A549 (cell line): ENCODE measurements around the gene RANBP9.

Experiments used
- CBX2 ChIP-seq: fragments of 200-600 bp; sonication (generic); IDR thresholded peaks from 2 replicates; pipeline ENCODE4 v1.6.1; 2016; ENCODE audit warnings: low read depth, mild to moderate bottlenecking, borderline replicate concordance
- JUN ChIP-seq, 2 experiments: fragments of >200 bp; sonication (Bioruptor Twin); formaldehyde crosslinking; IDR thresholded peaks; 2 replicates in 1 of 2; 3 replicates in 1 of 2; pipeline ENCODE4 v1.6.1; 2016 to 2017
- KDM5A ChIP-seq: fragments of 200-600 bp; sonication (generic); IDR thresholded peaks from 2 replicates; pipeline ENCODE4 v1.6.1; 2016; ENCODE audit warnings: antibody characterized with exemption, mild to moderate bottlenecking
- MAFK ChIP-seq: fragments of 450-650 bp; IDR thresholded peaks from 2 replicates; pipeline ENCODE4 v1.6.1; 2014; ENCODE audit not compliant: partially characterized antibody
- MAZ ChIP-seq: fragments of 150-350 bp; IDR thresholded peaks from 2 replicates; pipeline ENCODE4 v1.6.1; 2014; ENCODE audit warnings: antibody characterized with exemption, low read depth, low read length, borderline replicate concordance
- POLR2A ChIP-seq: IDR thresholded peaks from 2 replicates; pipeline ENCODE4 v1.6.1; 2012; ENCODE audit warnings: mild to moderate bottlenecking, low read length
- RAD21 ChIP-seq, 2 experiments: fragments of >200 bp in 1 of 2; sonication (Bioruptor Twin) in 1 of 2; formaldehyde crosslinking in 1 of 2; IDR thresholded peaks in 1 of 2; conservative IDR thresholded peaks in 1 of 2; 2 replicates in 1 of 2; 3 replicates in 1 of 2; pipeline ENCODE4 v1.6.1; 2012 to 2018; ENCODE audit warnings: inconsistent platforms in 1 of 2
- RCOR1 ChIP-seq: fragments of 150-350 bp; IDR thresholded peaks from 2 replicates; pipeline ENCODE4 v1.6.1; 2014; ENCODE audit warnings: antibody characterized with exemption, low read length, low read depth
- SREBF2 ChIP-seq: fragments of 450-650 bp; IDR thresholded peaks from 2 replicates; pipeline ENCODE4 v1.6.1; 2014; ENCODE audit warnings: mild to moderate bottlenecking, moderate library complexity
- ZFP36 ChIP-seq: fragments of 450-650 bp; IDR thresholded peaks from 2 replicates; pipeline ENCODE4 v1.6.1; 2014; ENCODE audit warnings: borderline replicate concordance; ENCODE audit not compliant: partially characterized antibody
- ZSCAN20 ChIP-seq: fragments of 250-450 bp; sonication (Bioruptor Pico); IDR thresholded peaks from 2 replicates; pipeline ENCODE4 v1.8.0; 2022; ENCODE audit warnings: mild to moderate bottlenecking, moderate library complexity
- TF ChIP-seq, protein P1 (sequence below): fragments of >200 bp; sonication (Bioruptor Twin); formaldehyde crosslinking; IDR thresholded peaks from 3 replicates; pipeline ENCODE4 v1.5.1; 2016

DNA sequence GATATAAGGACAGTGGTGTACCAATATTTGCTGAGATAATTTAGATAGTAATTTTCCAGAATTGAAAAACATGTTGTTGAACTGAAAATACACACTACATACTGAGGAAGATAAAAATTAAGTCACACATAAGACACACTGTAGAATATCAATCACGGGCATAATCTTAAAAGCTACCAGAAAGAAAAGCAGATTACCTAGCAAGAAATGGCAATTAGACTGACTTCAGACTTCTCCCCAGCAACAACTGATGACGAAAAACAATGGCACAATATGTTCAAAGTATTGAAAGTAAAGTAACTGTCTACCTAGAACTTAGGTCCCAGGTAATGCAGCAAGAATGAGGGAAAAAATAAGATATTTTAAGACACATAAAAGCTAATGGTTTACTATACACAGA is 50.0 kb downstream of the RANBP9 start:
- TF ChIP-seq, protein P1, sequence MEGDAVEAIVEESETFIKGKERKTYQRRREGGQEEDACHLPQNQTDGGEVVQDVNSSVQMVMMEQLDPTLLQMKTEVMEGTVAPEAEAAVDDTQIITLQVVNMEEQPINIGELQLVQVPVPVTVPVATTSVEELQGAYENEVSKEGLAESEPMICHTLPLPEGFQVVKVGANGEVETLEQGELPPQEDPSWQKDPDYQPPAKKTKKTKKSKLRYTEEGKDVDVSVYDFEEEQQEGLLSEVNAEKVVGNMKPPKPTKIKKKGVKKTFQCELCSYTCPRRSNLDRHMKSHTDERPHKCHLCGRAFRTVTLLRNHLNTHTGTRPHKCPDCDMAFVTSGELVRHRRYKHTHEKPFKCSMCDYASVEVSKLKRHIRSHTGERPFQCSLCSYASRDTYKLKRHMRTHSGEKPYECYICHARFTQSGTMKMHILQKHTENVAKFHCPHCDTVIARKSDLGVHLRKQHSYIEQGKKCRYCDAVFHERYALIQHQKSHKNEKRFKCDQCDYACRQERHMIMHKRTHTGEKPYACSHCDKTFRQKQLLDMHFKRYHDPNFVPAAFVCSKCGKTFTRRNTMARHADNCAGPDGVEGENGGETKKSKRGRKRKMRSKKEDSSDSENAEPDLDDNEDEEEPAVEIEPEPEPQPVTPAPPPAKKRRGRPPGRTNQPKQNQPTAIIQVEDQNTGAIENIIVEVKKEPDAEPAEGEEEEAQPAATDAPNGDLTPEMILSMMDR, result no peak
- TF ChIP-seq MAZ, result no peak
- no peak for TF ChIP-seq JUN (IDR thresholded peaks at IDR 0.05)
- TF ChIP-seq ZFP36, result no peak
- no peak for TF ChIP-seq POLR2A
- no peak for TF ChIP-seq RCOR1
- TF ChIP-seq KDM5A, result no peak
- TF ChIP-seq RAD21 (conservative IDR thresholded peaks at IDR 0.05 in 1 of 2, IDR thresholded peaks at IDR 0.05 in 1 of 2), result no peak
- no peak for TF ChIP-seq SREBF2
- no peak for TF ChIP-seq CBX2
- TF ChIP-seq MAFK, result no peak
- TF ChIP-seq ZSCAN20 (CRISPR knock-in tag), result no peak
